Measurements from ENCODE around the gene EDA2R. TPM values are rescaled to one million over a fixed set of nuclear protein-coding genes. Genes with fewer than 3 reads are reported as not detected.

The EDA2R gene
- total RNA-seq, 4 donors from 2014 or later, result 2.4 to 5.9 (median 3.1) TPM

DNA sequence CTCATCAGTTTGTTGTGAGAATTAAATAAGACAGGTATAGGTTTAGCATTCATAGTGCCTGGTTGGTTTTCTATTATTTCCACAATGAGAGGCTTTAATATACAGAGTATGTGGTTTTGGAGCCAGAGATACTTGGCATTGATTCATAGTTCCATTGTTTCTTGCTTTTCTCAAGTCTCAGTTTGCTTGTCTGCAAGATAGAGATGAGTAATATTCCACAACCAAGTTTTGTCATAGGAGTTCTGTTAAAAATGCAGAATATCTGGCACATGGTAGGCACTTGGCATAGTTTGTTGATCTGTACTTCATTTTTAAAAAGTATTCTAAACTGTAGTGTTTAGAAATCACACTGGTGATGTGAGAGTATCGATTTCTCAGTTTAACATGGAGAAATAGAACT is 37.5 kb upstream of the EDA2R start:
- TF ChIP-seq, protein P1, sequence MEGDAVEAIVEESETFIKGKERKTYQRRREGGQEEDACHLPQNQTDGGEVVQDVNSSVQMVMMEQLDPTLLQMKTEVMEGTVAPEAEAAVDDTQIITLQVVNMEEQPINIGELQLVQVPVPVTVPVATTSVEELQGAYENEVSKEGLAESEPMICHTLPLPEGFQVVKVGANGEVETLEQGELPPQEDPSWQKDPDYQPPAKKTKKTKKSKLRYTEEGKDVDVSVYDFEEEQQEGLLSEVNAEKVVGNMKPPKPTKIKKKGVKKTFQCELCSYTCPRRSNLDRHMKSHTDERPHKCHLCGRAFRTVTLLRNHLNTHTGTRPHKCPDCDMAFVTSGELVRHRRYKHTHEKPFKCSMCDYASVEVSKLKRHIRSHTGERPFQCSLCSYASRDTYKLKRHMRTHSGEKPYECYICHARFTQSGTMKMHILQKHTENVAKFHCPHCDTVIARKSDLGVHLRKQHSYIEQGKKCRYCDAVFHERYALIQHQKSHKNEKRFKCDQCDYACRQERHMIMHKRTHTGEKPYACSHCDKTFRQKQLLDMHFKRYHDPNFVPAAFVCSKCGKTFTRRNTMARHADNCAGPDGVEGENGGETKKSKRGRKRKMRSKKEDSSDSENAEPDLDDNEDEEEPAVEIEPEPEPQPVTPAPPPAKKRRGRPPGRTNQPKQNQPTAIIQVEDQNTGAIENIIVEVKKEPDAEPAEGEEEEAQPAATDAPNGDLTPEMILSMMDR (IDR thresholded peaks at IDR 0.05), result no peak
- TF ChIP-seq POLR2A (IDR thresholded peaks at IDR 0.05) (no peak), EP300 (IDR thresholded peaks at IDR 0.05) (no peak)
- Histone ChIP-seq H3K27ac (no peak overlapping the region), H3K36me3 (no peaks in the 10 kb centered on the region), H3K9me3 (no peaks in the 10 kb centered on the region), H3K4me1 (no peaks in the 10 kb centered on the region), H3K4me3 (no peak overlapping the region), H3K27me3 (no peaks in the 10 kb centered on the region)
- DNase-seq (ENCODE audit: low spot score in 2 of 2), result no peak
- 52 to 55% methylated on average over 1 of the region's 1 CpG for WGBS, 2 donors

DNA sequence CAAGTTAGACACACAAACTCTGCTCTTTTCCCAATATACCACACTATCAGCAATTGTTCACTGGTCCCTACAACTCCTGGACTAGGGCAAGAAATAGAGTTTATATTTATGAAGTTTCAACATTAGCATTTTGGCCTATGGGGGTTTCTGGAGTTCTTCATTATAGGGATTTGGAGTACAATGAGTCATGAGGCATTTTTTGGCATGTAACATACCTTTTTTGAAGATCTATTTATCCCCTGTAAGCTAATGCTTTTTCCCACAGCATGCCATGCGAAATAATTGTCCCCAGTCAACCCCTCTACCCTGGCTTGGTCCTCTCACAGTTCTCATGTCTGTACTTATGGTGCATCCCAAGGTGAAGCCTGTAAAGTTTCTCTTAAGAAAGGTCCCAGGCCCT is 36.7 kb upstream of the EDA2R start:
- no peak overlapping the region for H3K27ac ChIP-seq
- H3K4me1 ChIP-seq, result no peaks in the 10 kb centered on the region
- no peak for DNase-seq (ENCODE audit: low spot score in 2 of 2)
- TF ChIP-seq, protein P1 (IDR thresholded peaks at IDR 0.05), result no peak
- TF ChIP-seq POLR2A (IDR thresholded peaks at IDR 0.05) (no peak), EP300 (IDR thresholded peaks at IDR 0.05) (no peak)
- WGBS, 2 donors, result 20 to 53% methylated on average over 1 of the region's 1 CpG
- no peaks in the 10 kb centered on the region for H3K27me3 ChIP-seq
- no peaks in the 10 kb centered on the region for H3K9me3 ChIP-seq
- H3K36me3 ChIP-seq, result no peaks in the 10 kb centered on the region
- no peak overlapping the region for H3K4me3 ChIP-seq

DNA sequence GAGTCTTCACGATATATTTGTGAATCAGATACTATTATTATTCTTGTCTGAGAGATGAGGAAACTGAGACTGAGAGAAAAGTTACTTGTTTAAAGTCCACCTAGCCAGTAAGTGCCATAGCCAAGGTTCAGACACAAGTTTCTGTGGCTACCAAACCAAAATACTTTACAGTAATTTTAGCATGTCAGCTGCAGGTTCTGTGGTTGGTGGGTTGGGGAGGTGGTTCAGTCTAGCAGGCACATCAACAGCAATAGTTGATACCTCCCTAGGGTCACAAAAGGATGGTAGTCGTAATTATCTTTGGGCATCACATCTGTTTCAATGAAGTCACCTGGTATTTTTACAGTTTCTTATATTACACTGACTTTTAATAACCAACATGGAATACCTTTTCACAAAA is 35.6 kb upstream of the EDA2R start:
- TF ChIP-seq, protein P1 (IDR thresholded peaks at IDR 0.05), result no peak
- TF ChIP-seq EP300 (IDR thresholded peaks at IDR 0.05), result no peak
- no peak for TF ChIP-seq POLR2A (IDR thresholded peaks at IDR 0.05)
- 60 to 75% methylated on average over 2 of the region's 2 CpGs for WGBS, 2 donors

DNA sequence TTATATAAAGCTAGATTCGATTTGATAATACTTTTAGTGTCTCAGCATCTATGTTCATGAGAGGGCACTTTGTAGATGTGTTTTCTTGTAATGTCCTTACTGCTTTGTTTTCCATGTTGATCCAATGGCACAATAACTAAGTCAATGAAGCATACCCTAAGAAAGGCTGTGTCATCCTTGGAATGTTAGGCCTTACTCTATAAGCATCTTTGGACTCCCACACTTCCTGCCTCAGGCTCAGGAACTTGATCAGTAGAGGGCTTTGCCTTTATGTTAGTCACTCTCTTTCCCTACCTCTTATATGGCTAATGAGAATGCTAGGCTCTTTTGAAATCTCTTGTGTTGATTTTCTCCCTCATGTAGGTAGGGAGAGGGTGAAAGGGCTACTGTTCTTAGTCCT is 33.2 kb upstream of the EDA2R start:
- Histone ChIP-seq H3K9me3 (no peaks in the 10 kb centered on the region), H3K27ac (no peak overlapping the region), H3K4me3 (no peak overlapping the region), H3K4me1 (no peaks in the 10 kb centered on the region), H3K36me3 (no peaks in the 10 kb centered on the region), H3K27me3 (no peaks in the 10 kb centered on the region)
- no peak for DNase-seq (ENCODE audit: low spot score in 2 of 2)
- WGBS, 2 donors, result 66 to 77% methylated on average over 1 of the region's 1 CpG
- TF ChIP-seq EP300 (IDR thresholded peaks at IDR 0.05) (no peak), POLR2A (IDR thresholded peaks at IDR 0.05) (no peak)
- TF ChIP-seq, protein P1 (IDR thresholded peaks at IDR 0.05), result no peak

More for the DNA sequence above, 35.6 kb upstream of the EDA2R start:
- Histone ChIP-seq H3K4me1 (no peaks in the 10 kb centered on the region), H3K27ac (no peak overlapping the region), H3K4me3 (no peak overlapping the region), H3K9me3 (no peaks in the 10 kb centered on the region), H3K27me3 (no peaks in the 10 kb centered on the region), H3K36me3 (no peaks in the 10 kb centered on the region)
- DNase-seq (ENCODE audit: low spot score in 2 of 2), result no peak

DNA sequence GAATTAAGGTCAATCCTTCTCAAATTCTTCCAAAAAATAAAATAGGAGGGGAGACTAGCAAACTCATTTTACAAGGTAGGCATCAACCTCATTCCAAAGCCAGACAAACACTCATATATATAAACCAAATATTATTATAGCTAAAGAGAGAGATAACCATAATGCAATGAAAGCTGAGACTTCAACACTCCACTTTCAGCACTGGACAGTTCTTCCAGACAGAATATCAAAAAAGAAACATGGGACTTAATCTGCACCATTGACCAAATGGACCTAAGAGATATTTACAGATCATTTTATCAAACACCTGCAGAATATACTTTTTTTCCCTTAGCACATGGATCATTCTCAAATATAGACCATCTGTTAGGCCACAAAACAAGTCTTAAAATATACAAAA is 15.5 kb upstream of the EDA2R start:
- Histone ChIP-seq H3K36me3 (no peaks in the 10 kb centered on the region), H3K9me3 (no peaks in the 10 kb centered on the region), H3K4me1 (no peaks in the 10 kb centered on the region), H3K27ac (no peak overlapping the region), H3K27me3 (no peaks in the 10 kb centered on the region), H3K4me3 (no peak overlapping the region)
- DNase-seq (ENCODE audit: low spot score in 2 of 2), result no peak
- no peak for TF ChIP-seq EP300 (IDR thresholded peaks at IDR 0.05)
- TF ChIP-seq, protein P1 (IDR thresholded peaks at IDR 0.05), result no peak
- TF ChIP-seq POLR2A (IDR thresholded peaks at IDR 0.05), result no peak

Data from tibial nerve (tissue), 4 donors.